Activated naive CD4-positive, alpha-beta T cell treated with anti-CD3 and anti-CD28 coated beads, Interleukin-2, amount 10 ng/mL, durations not matched to agents 7 days and 5 days (primary cell): Measurements from ENCODE around the gene STAG1.
A peak's percentile ranks its signal among the peaks of the same experiment; 100 is the strongest.
"Not testable (repeated sequence)": the region's sequence is repeated elsewhere in the genome, so short reads cannot be mapped to it uniquely, and the experiment has no call there.

Experiments
- CTCF ChIA-PET: fragments of 350-600 bp; sonication (Branson Sonifier 250); formaldehyde crosslinking; loops from one replicate; lab custom pipeline; 2021; ENCODE audit warnings: antibody characterized with exemption; lab: Charles Lee
- DNase-seq: peaks from one replicate; pipeline ENCODE4 v3.0.0-alpha.2; 2020
- H3K27ac Mint-ChIP-seq: one replicate; pipeline ENCODE4 v1.8.0; 2021; ENCODE audit warnings: mild to moderate bottlenecking, moderate library complexity, mixed read lengths
- H3K27me3 Mint-ChIP-seq: one replicate; pipeline ENCODE4 v1.8.0; 2021; ENCODE audit warnings: mild to moderate bottlenecking, mixed read lengths
- H3K36me3 Mint-ChIP-seq: one replicate; pipeline ENCODE4 v1.8.0; 2021; ENCODE audit warnings: mixed read lengths
- H3K4me1 Mint-ChIP-seq: one replicate; pipeline ENCODE4 v1.8.0; 2021; ENCODE audit warnings: mixed read lengths
- H3K4me3 Mint-ChIP-seq: one replicate; pipeline ENCODE4 v1.8.0; 2021; ENCODE audit warnings: mild to moderate bottlenecking, moderate library complexity, mixed read lengths
- H3K9me3 Mint-ChIP-seq: one replicate; pipeline ENCODE4 v1.8.0; 2021; ENCODE audit warnings: mixed read lengths

The STAG1 gene

GRCh38 chr3:136753326-136753939 is 1.3 kb upstream of the STAG1 start:
- CTCF ChIA-PET: interaction anchor here (1.0 to 10.3 kb wide), 14 partner anchors 12 to 678 kb away, joined by 3 to 156 read pairs (median 9); partner anchors contain the start of genes MSL2 and NCK1
- peaks cover 7% of the 10 kb centered on the region for H3K36me3 Mint-ChIP-seq
- H3K4me3 Mint-ChIP-seq: peak overlapping the region; percentile 76
- H3K4me1 Mint-ChIP-seq: peaks cover 41% of the 10 kb centered on the region
- H3K27me3 Mint-ChIP-seq: peaks cover 4% of the 10 kb centered on the region
- peak overlapping the region; percentile 94 for H3K27ac Mint-ChIP-seq
- DNase-seq: no peak
- H3K9me3 Mint-ChIP-seq: no peaks in the 10 kb centered on the region

GRCh38 chr3:136752422-136753325 is 496 bp upstream of the STAG1 start:
- no peaks in the 10 kb centered on the region for H3K9me3 Mint-ChIP-seq
- peak overlapping the region; percentile 94 for H3K27ac Mint-ChIP-seq
- H3K4me3 Mint-ChIP-seq: peak overlapping the region; percentile 76
- peak; percentile 99 for DNase-seq
- CTCF ChIA-PET: interaction anchor here (0.5 to 10.3 kb wide), 39 partner anchors 11 to 1330 kb away, joined by 3 to 156 read pairs (median 4); partner anchors contain the start of genes MSL2, NCK1 and PCCB
- H3K27me3 Mint-ChIP-seq: peaks cover 4% of the 10 kb centered on the region
- H3K36me3 Mint-ChIP-seq: peaks cover 7% of the 10 kb centered on the region
- H3K4me1 Mint-ChIP-seq: peaks cover 41% of the 10 kb centered on the region

DNA sequence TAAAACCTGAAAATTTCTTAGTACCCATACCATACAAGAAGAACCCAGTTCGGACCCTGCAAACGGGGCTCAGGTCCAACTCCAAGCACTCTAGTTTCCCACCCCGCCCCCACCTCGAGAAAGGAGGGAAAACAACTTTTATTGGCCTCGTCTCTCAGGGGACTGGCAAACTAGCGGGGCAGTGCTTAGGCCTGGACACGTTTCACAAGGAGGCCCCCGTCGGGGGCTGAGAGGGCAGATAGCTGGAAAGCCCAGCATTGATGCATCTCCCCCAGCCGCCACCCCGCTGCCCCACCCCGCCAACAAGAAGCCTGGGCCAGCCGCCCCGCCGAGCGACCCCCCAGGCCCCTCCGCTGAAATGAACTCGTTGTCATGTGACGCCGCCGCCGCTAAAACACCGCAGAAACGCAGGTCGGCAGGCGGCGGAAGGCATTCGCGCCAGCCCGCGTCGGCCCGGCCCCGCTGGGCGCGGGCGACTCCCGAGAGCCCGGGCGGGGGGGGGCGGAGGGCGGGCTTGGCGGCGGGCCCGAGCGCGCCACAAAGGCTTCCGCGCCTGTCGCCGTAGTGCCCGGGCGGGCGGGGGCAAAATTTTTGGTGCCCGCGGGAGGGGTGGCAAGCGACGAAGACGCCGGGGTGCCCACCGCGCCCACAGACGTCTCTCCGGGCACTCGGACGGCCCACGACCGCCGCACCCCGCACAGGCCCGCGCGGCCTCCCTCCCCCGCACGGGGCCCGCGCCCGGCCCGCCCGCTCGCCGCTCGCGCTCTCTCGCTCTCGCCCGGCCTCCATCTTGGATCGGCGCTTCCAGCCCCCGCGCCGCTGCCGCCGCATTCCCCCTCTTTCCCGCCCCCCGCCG is 634 bp downstream of the STAG1 start:
- peak overlapping the region; percentile 97 for H3K27ac Mint-ChIP-seq
- CTCF ChIA-PET: interaction anchor here (1.0 to 10.3 kb wide), 17 partner anchors 110 to 682 kb away, joined by 3 to 156 read pairs (median 6); partner anchors contain the start of genes NCK1 and PCCB
- no peaks in the 10 kb centered on the region for H3K9me3 Mint-ChIP-seq
- peak; percentile 75 for DNase-seq
- H3K36me3 Mint-ChIP-seq: peaks cover 7% of the 10 kb centered on the region
- peak overlapping the region; percentile 76 for H3K4me3 Mint-ChIP-seq
- peaks cover 4% of the 10 kb centered on the region for H3K27me3 Mint-ChIP-seq
- peaks cover 42% of the 10 kb centered on the region for H3K4me1 Mint-ChIP-seq

DNA sequence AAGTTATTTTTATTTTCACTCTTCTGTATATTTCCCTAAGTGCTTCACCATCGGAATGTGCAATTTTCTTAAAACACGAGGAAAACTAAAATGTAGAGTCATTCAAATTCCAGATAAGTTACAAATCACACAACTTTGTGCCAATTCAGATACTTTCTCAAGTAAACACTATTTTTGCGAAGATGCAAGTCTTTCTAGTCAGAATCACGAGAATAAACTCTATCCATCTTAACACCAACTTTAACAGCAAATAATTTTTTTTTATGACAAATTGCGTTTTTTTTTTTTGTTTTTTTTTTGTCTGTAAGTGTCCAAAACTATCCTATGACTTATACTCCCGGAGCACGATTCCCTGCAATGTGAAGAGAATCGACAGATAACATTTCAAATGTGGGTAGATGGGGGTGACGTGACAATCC is 1.3 kb downstream of the STAG1 start:
- Mint-ChIP-seq H3K36me3 (peaks cover 7% of the 10 kb centered on the region), H3K9me3 (no peaks in the 10 kb centered on the region), H3K4me3 (peak overlapping the region; percentile 76), H3K4me1 (peaks cover 49% of the 10 kb centered on the region), H3K27ac (peak overlapping the region; percentile 97), H3K27me3 (peaks cover 4% of the 10 kb centered on the region)
- no peak for DNase-seq
- CTCF ChIA-PET: interaction anchor here (1.0 to 10.3 kb wide), 3 partner anchors 111 to 349 kb away, joined by 3 to 156 read pairs (median 24); partner anchors contain the start of gene NCK1

DNA sequence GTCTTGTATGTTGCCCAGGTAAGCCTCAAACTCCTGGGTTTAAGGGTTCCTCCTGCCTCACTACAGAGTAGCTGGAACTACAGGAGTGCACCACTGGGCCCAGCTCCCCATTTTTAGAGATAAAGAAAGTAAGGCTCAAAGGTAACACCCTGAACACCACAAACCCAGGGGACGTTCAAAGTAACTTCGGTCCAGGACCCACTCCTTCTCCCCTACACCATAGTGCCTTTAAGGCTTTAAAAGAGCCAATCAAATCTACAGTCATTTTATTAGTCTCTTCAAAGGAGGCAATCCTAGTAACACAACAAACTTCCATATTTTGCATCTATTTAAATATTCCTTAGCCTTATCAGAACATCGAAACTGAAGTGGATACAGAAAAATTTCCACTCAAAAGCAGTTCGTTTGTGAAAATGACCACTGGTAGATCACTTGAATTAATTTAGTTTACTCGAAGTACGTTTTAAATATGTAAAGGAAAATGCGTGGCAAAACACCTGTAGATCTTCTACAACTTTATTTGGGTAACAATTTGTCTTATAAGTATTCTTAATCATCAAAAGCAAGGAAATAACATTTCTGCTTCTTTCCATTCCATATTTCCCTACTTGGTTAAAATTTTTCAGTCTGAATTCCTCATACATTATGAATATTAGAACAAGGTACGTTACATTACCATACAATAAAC is 1.8 kb downstream of the STAG1 start:
- CTCF ChIA-PET: interaction anchor here (2.0 to 2.2 kb wide), 2 partner anchors 264 to 359 kb away, joined by 11 to 14 read pairs; no protein-coding TSS in a partner anchor
- peaks cover 4% of the 10 kb centered on the region for H3K27me3 Mint-ChIP-seq
- peak overlapping the region; percentile 76 for H3K4me3 Mint-ChIP-seq
- peaks cover 10% of the 10 kb centered on the region for H3K36me3 Mint-ChIP-seq
- DNase-seq: no peak
- peak overlapping the region; percentile 97 for H3K27ac Mint-ChIP-seq
- peaks cover 54% of the 10 kb centered on the region for H3K4me1 Mint-ChIP-seq
- H3K9me3 Mint-ChIP-seq: no peaks in the 10 kb centered on the region

GRCh38 chr3:136749602-136750001 is 2.6 kb downstream of the STAG1 start:
- peak overlapping the region; percentile 97 for H3K27ac Mint-ChIP-seq
- not testable (repeated sequence) for H3K36me3 Mint-ChIP-seq, DNase-seq, H3K9me3 Mint-ChIP-seq, H3K27me3 Mint-ChIP-seq
- peaks cover 53% of the 10 kb centered on the region for H3K4me1 Mint-ChIP-seq
- H3K4me3 Mint-ChIP-seq: peak overlapping the region; percentile 76
- CTCF ChIA-PET: interaction anchor here (1.0 to 2.2 kb wide), 3 partner anchors 264 to 364 kb away, joined by 3 to 14 read pairs (median 11); no protein-coding TSS in a partner anchor

- peak overlapping the region; percentile 30 for H3K27ac Mint-ChIP-seq
- H3K4me3 Mint-ChIP-seq: peak overlapping the region; percentile 0
- peaks cover 13% of the 10 kb centered on the region for H3K36me3 Mint-ChIP-seq
- CTCF ChIA-PET: interaction anchor here (1.0 to 2.2 kb wide), 3 partner anchors 265 to 363 kb away, joined by 3 to 14 read pairs (median 11); no protein-coding TSS in a partner anchor
- DNase-seq: no peak
- H3K27me3 Mint-ChIP-seq: peaks cover 4% of the 10 kb centered on the region
- H3K9me3 Mint-ChIP-seq: no peaks in the 10 kb centered on the region
- peaks cover 48% of the 10 kb centered on the region for H3K4me1 Mint-ChIP-seq
Measured at GRCh38 chr3:136749091-136749490, 3.1 kb downstream of the STAG1 start.

GRCh38 chr3:136745916-136746315 is 6.3 kb downstream of the STAG1 start:
- CTCF ChIA-PET: no interaction called here
- peaks cover 6% of the 10 kb centered on the region for H3K9me3 Mint-ChIP-seq
- no peak overlapping the region for H3K4me3 Mint-ChIP-seq
- H3K4me1 Mint-ChIP-seq: peaks cover 39% of the 10 kb centered on the region
- peaks cover 20% of the 10 kb centered on the region for H3K36me3 Mint-ChIP-seq
- H3K27ac Mint-ChIP-seq: no peak overlapping the region
- H3K27me3 Mint-ChIP-seq: no peaks in the 10 kb centered on the region
- DNase-seq: no peak

- Mint-ChIP-seq H3K9me3 (peaks cover 6% of the 10 kb centered on the region), H3K36me3 (peaks cover 28% of the 10 kb centered on the region), H3K27ac (no peak overlapping the region), H3K4me1 (peaks cover 16% of the 10 kb centered on the region), H3K4me3 (no peak overlapping the region), H3K27me3 (no peaks in the 10 kb centered on the region)
- CTCF ChIA-PET: interaction anchor here (0.7 to 2.9 kb wide), 2 partner anchors 12 to 87 kb away, joined by 3 to 10 read pairs; partner anchors contain the start of gene STAG1
- DNase-seq: no peak
Measured at GRCh38 chr3:136741063-136741462, 11.1 kb downstream of the STAG1 start.

DNA sequence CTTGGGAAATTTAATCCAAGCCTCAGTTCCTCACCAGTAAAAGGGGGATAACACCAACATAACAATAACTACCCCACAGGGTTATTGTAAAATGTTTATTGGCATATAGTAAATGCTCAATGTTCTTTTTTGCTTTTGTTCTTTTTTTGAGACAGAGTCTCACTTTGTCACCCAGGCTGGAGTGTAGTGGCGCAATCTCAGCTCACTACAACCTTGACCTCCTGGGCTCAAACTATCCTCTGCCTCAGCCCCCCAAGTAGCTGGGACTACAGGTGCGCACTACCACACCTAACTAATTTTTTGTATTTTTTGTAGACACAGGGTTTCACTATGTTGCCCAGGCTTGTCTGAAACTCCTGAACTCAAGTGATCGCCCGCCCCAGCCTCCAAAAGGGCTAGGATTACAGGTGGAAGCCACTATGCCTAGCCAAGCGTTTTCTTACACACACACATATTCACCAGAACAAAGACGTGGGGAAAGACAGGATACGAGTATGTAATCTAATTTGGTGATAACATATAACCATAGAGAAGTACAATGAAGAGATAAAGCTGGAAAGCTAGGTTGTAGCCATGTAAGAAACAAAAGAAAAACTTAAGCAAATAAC is 11.7 kb downstream of the STAG1 start:
- CTCF ChIA-PET: interaction anchor here (2.9 kb wide), 1 partner anchor 12 kb away, joined by 10 read pairs; the partner anchor contains the start of gene STAG1
- Mint-ChIP-seq H3K4me1 (peaks cover 10% of the 10 kb centered on the region), H3K36me3 (peaks cover 28% of the 10 kb centered on the region), H3K4me3 (no peak overlapping the region), H3K27ac (no peak overlapping the region), H3K9me3 (peaks cover 6% of the 10 kb centered on the region), H3K27me3 (no peaks in the 10 kb centered on the region)
- no peak for DNase-seq

DNA sequence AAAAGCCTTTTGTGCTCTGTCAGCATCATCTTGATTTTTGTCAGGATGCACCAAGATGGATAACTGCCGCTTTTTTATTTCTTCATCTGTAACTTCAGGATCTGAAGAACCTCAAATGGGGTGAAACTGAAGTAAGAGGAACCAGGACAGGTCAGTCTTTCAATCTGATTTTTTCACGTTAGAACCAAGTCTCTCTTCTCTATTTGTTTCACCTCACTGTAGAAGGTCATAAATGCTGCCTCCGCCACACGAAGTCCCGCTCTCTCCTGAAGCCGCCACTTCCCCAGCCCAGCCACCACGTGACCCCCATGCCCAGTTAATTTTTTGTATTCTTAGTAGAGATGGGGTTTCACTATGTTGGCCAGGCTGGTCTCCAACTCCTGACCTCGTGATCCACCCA is 15.2 kb downstream of the STAG1 start:
- DNase-seq, CTCF ChIA-PET, H3K9me3 Mint-ChIP-seq, H3K27me3 Mint-ChIP-seq, H3K27ac Mint-ChIP-seq, H3K4me3 Mint-ChIP-seq: not testable (repeated sequence)
- Mint-ChIP-seq H3K36me3 (peaks cover 27% of the 10 kb centered on the region), H3K4me1 (peaks cover 22% of the 10 kb centered on the region)

GRCh38 chr3:136735103-136735502 is 17.1 kb downstream of the STAG1 start:
- Mint-ChIP-seq H3K27ac (no peak overlapping the region), H3K4me1 (peaks cover 39% of the 10 kb centered on the region)

More at GRCh38 chr3:136735103-136735502, 17.1 kb downstream of the STAG1 start:
- DNase-seq: no peak
- peaks cover 16% of the 10 kb centered on the region for H3K36me3 Mint-ChIP-seq
- CTCF ChIA-PET: interaction anchor here (1.4 kb wide), 1 partner anchor 279 kb away, joined by 3 read pairs; no protein-coding TSS in a partner anchor
- no peaks in the 10 kb centered on the region for H3K9me3 Mint-ChIP-seq
- no peaks in the 10 kb centered on the region for H3K27me3 Mint-ChIP-seq
- no peak overlapping the region for H3K4me3 Mint-ChIP-seq
